DMS79 (cell line): ENCODE data around the gene RAB30.

Experiments used
- DNase-seq: peaks from one replicate; lab custom pipeline; 2025; lab: John Stamatoyannopoulos, UW

The RAB30 gene, protein sequence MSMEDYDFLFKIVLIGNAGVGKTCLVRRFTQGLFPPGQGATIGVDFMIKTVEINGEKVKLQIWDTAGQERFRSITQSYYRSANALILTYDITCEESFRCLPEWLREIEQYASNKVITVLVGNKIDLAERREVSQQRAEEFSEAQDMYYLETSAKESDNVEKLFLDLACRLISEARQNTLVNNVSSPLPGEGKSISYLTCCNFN

GRCh38 chr11:83071567-83072349 lies at the start of gene RAB30:
Gene RAB30, minus strand, starts transcription at chr11:83071897. Its CDS starts 74,581 bp downstream, at chr11:82997316.
- DNase-seq, result peak; percentile 100

GRCh38 chr11:83120327-83120726 lies 48.6 kb upstream of the RAB30 start:
- no peak for DNase-seq

DNA sequence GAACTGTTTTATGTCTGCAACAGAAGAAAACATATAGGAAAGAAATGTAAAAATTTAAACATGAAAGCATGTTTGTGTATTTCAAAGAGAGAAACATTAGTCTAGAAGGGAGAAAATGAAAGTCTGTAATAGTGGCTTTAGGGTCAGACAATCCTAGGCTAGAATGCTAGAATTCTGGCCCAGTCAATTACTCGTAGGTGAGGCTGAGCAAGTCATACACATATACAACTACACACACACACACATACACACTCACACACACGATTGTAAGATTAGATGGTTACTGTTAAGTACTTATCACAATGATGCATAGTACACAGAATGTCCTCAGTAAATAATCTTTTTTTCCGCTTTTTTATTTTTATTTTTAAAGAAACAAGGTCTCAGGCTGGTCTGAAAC lies 47.5 kb upstream of the RAB30 start:
- DNase-seq, result no peak

DNA sequence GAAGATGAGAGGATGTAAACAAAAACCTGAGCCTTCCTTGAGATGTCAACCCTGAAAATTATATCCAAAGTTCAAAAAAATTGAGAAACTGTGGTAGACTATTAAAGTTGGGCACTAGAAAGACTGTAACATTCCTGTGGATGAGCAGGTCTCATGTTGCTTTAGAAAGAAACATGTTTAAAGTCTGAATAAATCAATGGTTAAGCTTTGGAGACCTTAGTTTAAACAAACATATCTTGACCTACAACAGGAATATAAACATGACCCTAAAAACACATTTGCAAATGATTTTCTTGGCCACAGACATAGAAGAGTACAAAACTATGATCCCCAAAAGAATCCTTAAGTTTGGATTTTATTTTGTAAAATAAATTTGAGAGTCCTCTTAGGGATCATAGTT lies 47.1 kb upstream of the RAB30 start:
- DNase-seq, result no peak

GRCh38 chr11:83116015-83116641 lies 44.4 kb upstream of the RAB30 start:
- DNase-seq, result no peak

DNA sequence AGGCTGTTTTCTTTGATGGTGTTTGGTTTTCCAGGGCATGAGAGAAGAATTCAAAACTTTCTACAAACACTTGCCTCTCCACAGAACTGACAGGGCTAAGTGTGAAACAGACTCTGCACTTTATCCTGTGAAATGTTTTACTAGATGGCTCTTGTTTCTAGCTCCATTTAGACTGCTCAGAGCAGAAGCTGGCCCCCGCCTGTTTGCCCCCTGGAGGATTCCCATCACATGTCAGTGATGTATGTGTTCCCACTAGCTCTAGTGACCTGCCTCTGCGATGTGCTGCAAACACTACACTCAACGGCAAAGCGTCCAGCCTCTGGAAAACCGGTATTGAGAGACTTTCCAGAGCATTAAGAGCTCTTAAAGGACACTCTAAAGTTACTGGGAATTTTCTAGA lies 43.9 kb upstream of the RAB30 start:
- no peak for DNase-seq

DNA sequence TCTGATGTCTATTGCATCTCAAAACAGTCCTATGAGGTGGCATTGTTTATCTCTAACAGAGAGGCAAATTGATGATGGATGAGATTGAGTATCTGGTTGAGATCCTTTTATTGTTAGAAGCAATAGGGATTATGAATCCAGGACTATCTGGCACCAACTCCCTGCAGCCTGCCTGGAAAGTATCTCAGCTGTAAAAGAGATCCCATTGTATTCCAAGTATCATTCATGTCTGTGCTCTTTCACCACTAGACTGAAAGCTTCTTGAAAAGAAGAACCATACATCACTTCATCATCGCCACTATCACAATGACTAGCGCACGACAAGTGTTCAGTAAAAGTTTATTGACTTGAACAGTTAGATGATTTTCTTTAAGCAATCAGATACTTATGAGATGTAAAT lies 43.3 kb upstream of the RAB30 start:
- DNase-seq, result no peak

DNA sequence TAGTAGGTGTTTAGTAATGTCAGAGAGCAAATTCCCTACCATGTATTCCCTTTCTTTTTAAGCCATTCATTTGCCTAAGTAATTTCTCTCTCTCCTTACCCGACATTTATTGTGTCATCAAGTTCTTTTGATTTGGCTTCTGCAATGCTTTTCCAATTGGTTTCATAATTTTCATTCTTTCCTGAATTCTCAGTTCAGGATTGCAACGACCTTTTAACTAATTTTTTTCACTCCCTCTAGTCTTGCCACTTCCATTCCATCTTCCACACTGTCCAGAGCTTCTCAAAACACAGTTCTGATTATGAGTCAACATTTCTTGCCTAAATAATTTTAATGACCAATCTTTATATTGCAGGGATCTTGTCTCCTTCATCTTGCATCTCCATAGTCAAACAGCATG lies 41.2 kb upstream of the RAB30 start:
- no peak for DNase-seq

DNA sequence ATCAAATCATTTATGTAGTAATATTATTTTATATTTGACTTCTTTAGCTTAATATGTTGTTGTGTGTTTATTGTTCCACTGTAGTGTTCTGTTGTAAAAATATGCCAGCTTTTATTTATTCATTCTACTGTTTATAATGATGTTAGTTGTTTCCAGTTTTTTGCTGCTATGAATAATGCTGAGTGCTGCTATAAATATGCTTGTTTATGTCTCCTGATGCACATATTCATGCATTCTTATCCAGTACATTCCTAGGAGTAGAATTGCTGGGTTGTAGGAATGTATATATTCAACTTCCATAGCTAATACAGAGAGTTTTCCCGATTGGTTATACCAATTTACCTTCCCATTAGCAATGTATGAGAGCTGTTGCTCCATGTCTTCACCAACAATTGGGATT lies 33.5 kb upstream of the RAB30 start:
- DNase-seq, result no peak

DNA sequence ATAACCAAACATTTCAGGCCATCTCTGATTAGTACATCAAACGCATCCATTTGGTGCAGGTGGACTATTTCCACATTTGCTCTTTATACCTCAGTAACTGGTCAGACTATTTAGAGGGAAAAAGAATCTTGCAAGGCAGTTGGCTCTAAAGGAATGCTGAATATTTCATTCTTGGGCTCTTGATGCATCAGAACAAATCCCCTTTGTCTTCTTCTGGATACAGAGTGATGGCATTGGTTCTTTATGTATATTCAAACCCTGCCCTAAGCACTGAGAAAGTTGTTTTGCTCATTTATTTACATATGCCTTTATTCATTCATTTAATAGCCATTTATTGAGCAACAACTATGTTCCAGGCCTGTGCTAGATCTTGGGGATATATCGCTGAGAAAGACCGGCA lies 31.1 kb upstream of the RAB30 start:
- no peak for DNase-seq

- DNase-seq, result no peak
Measured at GRCh38 chr11:83097429-83098075, 25.9 kb upstream of the RAB30 start.

DNA sequence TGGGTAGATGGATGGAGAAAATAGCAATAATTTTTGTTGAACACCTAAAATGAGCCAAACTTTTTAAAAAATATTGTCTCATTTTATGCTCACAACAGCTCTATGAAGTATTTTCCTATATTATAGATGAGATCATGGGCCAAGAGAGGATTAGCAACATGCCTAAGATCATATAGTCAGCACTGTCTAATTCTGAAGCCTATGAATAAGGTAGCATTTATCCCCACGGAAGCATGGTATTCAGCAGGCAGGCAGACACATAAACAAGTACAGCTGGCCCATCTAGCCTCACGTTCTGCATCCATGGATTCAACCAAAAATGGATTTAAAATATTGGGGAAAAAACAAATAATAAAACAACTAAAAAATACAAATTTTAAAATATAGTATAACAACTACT lies 21.9 kb upstream of the RAB30 start:
- DNase-seq, result no peak

- DNase-seq, result no peak
Measured at GRCh38 chr11:83092488-83093384, 21.0 kb upstream of the RAB30 start.

DNA sequence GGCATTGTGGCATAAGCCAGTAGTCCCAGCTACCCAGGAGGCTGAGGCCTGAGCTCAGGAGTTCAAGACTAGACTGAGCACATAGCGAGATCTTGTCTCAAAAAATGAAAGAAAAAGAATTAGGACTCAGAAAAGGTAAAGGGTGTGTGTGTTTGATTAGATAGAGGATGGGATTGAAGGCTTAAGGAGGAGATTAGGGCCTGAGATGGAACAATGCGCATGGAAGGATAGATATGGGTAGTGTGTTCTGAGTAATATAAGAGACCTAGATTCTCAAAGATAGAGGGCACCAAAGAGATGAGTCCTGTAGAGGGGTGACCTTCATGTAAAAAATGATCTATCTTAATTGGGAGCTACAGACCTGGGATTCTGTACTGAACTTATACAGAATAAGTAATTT lies 17.3 kb upstream of the RAB30 start:
- no peak for DNase-seq

DNA sequence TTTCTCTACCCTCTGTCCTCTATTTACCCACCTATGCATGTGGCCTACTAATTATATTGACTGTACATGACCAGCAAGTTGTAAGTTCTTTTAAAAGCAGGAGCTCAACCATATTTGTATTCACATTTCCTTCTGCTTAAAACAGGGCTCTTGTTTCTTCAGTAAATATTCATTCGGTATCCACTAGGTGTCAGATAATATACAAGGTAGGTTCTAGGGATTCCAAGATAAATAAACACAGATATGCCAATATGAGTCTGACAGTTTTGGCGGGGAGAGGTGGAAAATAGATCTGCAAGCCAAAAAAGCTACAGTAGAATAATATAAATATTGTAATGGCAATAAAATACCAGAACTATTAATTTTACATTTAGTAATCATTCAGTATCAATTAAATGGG lies 15.3 kb upstream of the RAB30 start:
- no peak for DNase-seq

DNA sequence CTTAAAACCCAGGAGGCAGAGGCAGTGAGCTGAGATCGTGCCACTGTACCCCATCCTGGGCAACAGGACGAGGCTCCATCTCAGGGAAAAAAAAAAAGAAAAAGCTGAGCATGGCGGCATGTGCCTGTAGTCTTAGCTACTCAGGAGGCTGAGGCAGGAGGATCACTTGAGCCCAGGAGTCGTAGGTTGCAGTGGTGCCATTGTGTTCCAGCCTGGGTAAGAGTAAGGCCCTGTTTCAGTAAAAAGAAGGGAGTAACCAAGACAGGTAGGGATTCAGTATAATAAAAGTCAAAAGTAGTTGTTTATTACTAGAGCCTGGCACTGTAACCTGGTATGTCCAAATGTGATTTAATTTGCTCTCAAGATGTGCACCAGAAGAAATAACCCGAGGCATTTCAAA lies 8.1 kb upstream of the RAB30 start:
- DNase-seq, result no peak

DNA sequence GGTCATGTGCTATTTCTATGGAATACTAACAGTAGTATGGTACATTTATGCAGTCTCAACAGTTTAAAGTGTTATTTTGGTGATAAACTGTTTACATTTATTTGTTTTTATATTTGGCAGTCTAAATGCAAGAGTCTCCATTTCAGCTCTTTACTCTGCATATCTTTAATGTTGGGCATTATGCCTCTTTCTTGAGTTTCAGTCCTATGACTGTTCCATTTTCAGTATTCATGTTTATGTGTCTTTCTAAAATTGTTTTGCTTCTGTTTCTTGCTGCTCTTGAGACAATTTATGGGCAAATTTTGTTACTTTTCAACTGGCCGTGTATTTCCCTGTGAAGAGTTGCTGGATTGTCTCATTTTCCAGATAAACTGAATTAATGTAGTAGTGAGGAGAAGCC lies 6.6 kb upstream of the RAB30 start:
- DNase-seq, result no peak

DNA sequence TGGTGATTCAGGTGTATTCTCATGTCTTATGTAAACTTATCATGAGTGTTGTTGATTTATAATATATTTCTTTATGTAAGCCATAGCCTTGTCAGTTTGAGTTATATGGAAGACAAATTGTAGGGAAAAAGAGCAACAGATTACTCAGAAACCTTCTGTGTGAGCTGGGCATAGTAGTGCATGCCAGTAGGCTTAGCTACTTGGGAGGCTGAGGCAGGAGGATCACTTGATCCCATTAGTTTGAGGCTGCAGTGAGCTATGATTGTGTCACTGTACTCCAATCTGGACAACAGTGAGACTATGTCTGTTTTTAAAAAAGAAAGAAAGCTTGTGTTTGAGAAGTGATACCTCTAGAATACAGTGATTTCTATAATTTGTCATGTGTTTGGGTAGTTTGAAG lies 2.2 kb upstream of the RAB30 start:
- no peak for DNase-seq

- DNase-seq, result no peak
Measured at GRCh38 chr11:83073258-83073657, 1.6 kb upstream of the RAB30 start.

GRCh38 chr11:83072350-83073242 lies 899 bp upstream of the RAB30 start:
- DNase-seq, result no peak
